Small intestine (tissue), 7 donors: Measurements from ENCODE around the gene RBM44. TPM values are rescaled to one million over a fixed set of nuclear protein-coding genes. Genes with fewer than 3 reads are reported as not detected.

ENCODE experiments used
- DNase-seq, 2 donors: peaks; one replicate each; pipeline versions ENCODE4 v3.0.0 to v3.0.0-alpha.2; 2013
- FAIRE-seq: peaks from 2 replicates; lab custom pipeline; 2012; peaks lifted over from hg19 to GRCh38; lab: Jason Lieb, UNC
- H3K27ac ChIP-seq, 3 donors: one replicate each; pipeline ENCODE4 v1.5.1; 2013; ENCODE audit warnings: low read length in 2 of 3, mild to moderate bottlenecking in 2 of 3, control low read depth in 1 of 3, inconsistent platforms in 1 of 3, low read depth in 1 of 3, moderate library complexity in 1 of 3
- H3K27me3 ChIP-seq, 3 donors: one replicate each; pipeline ENCODE4 v1.6.1; 2013; ENCODE audit warnings: low read length in 3 of 3, inconsistent platforms in 1 of 3; ENCODE audit not compliant: control insufficient read depth in 3 of 3, insufficient read depth in 3 of 3
- H3K36me3 ChIP-seq, 3 donors: one replicate each; pipeline ENCODE4 v1.6.1; 2013; ENCODE audit warnings: low read length in 3 of 3, inconsistent platforms in 1 of 3, low read depth in 1 of 3, mild to moderate bottlenecking in 1 of 3, moderate library complexity in 1 of 3; ENCODE audit not compliant: control insufficient read depth in 3 of 3, insufficient read depth in 2 of 3
- H3K4me1 ChIP-seq, 3 donors: one replicate each; pipeline ENCODE4 v1.6.1; 2013; ENCODE audit warnings: low read length in 2 of 3, inconsistent platforms in 1 of 3, low read depth in 1 of 3, mild to moderate bottlenecking in 1 of 3, moderate library complexity in 1 of 3; ENCODE audit not compliant: control insufficient read depth in 3 of 3, insufficient read depth in 2 of 3
- H3K4me3 ChIP-seq, 3 donors: one replicate each; pipeline ENCODE4 v1.5.1; 2013; ENCODE audit warnings: low read length in 3 of 3, control low read depth in 1 of 3, inconsistent platforms in 1 of 3, low read depth in 1 of 3, mild to moderate bottlenecking in 1 of 3, moderate library complexity in 1 of 3
- H3K9me3 ChIP-seq, 2 donors: one replicate each; pipeline ENCODE4 v1.6.1; 2013; ENCODE audit warnings: low read depth in 1 of 2, low read length in 1 of 2; ENCODE audit not compliant: control insufficient read depth in 2 of 2, insufficient read depth in 1 of 2
- WGBS, 3 donors: extraction: QIAGEN DNeasy Blood & Tissue Kit; methylation state at CpG; one replicate each; pipeline ENCODE4 v1.1.7; 2013; 5-methylcytosine and 5-hydroxymethylcytosine counted together
- polyA plus RNA-seq, 4 donors: library from polyadenylated mRNA; stranded (reverse) in 3 of 4; unstranded in 1 of 4; fragments of 200-250 nt in 3 of 4; fragments of 120-200 nt in 1 of 4; gene quantifications; one replicate each; pipeline versions ENCODE4 v1.2.1 to v1.2.3, GENCODE V29; 2013
- donor health status: healthy with polysubstance abuse.
- donor health status: control.
- donor health status: control.
- donor health status: Bipolar disorder and iron deficiency.
- donor health status: healthy.

The RBM44 gene
- polyA plus RNA-seq, 4 donors = 0.12 to 0.30 (median 0.22) TPM; not detected in 1

GRCh38 chr2:237818066-237818473 is 19.5 kb downstream of the RBM44 start:
- FAIRE-seq = no peak
- H3K9me3 ChIP-seq = no peaks in the 10 kb centered on the region
- WGBS, 3 donors = 40 to 53% (median 50%) methylated on average over 5 of the region's 5 CpGs
- H3K27me3 ChIP-seq = no peaks in the 10 kb centered on the region
- H3K4me1 ChIP-seq = no peaks in the 10 kb centered on the region
- no peak overlapping the region for H3K27ac ChIP-seq
- DNase-seq = peak in 1 of 2 donors; percentile 35
- H3K4me3 ChIP-seq = no peak overlapping the region
- H3K36me3 ChIP-seq = no peaks in the 10 kb centered on the region

GRCh38 chr2:237819231-237819630 is 20.7 kb downstream of the RBM44 start:
- Histone ChIP-seq H3K36me3 (no peaks in the 10 kb centered on the region), H3K9me3 (no peaks in the 10 kb centered on the region), H3K27me3 (no peaks in the 10 kb centered on the region), H3K27ac (no peak overlapping the region), H3K4me3 (no peak overlapping the region), H3K4me1 (no peaks in the 10 kb centered on the region)
- 13 to 39% (median 23%) methylated on average over 2 of the region's 2 CpGs for WGBS, 3 donors
- FAIRE-seq (no peak), DNase-seq (peak; percentile 14 to 49)

GRCh38 chr2:237820421-237820820 is 21.8 kb downstream of the RBM44 start:
- Histone ChIP-seq H3K36me3 (no peaks in the 10 kb centered on the region), H3K9me3 (no peaks in the 10 kb centered on the region), H3K4me1 (no peaks in the 10 kb centered on the region), H3K4me3 (no peak overlapping the region), H3K27ac (no peak overlapping the region), H3K27me3 (no peaks in the 10 kb centered on the region)
- no peak for FAIRE-seq
- WGBS, 3 donors = 90 to 94% (median 91%) methylated on average over 2 of the region's 2 CpGs
- DNase-seq = no peak

- Histone ChIP-seq H3K27ac (no peak overlapping the region), H3K4me3 (no peak overlapping the region), H3K4me1 (no peaks in the 10 kb centered on the region), H3K36me3 (no peaks in the 10 kb centered on the region), H3K27me3 (no peaks in the 10 kb centered on the region), H3K9me3 (no peaks in the 10 kb centered on the region)
- WGBS, 3 donors = 94 to 99% (median 99%) methylated on average over 2 of the region's 2 CpGs
- FAIRE-seq (no peak), DNase-seq (no peak)
These were observed 25.0 kb downstream of the RBM44 start for GRCh38 chr2:237823544-237823943.

GRCh38 chr2:237824085-237824484 is 25.5 kb downstream of the RBM44 start:
- H3K4me1 ChIP-seq = no peaks in the 10 kb centered on the region
- WGBS, 3 donors = 79 to 88% (median 86%) methylated on average over 6 of the region's 6 CpGs
- no peak for FAIRE-seq
- no peak for DNase-seq
- no peaks in the 10 kb centered on the region for H3K9me3 ChIP-seq
- no peak overlapping the region for H3K27ac ChIP-seq
- no peak overlapping the region for H3K4me3 ChIP-seq
- no peaks in the 10 kb centered on the region for H3K36me3 ChIP-seq
- H3K27me3 ChIP-seq = no peaks in the 10 kb centered on the region

GRCh38 chr2:237827421-237827987 is 28.9 kb downstream of the RBM44 start:
- peak; percentile 23 to 73 for DNase-seq
- no peak overlapping the region for H3K27ac ChIP-seq
- no peaks in the 10 kb centered on the region for H3K9me3 ChIP-seq
- H3K27me3 ChIP-seq = no peaks in the 10 kb centered on the region
- H3K4me3 ChIP-seq = no peak overlapping the region
- WGBS, 3 donors = 26 to 63% (median 40%) methylated on average over 3 of the region's 3 CpGs
- H3K36me3 ChIP-seq = no peaks in the 10 kb centered on the region
- no peak for FAIRE-seq
- H3K4me1 ChIP-seq = no peaks in the 10 kb centered on the region

GRCh38 chr2:237830522-237830921 is 31.9 kb downstream of the RBM44 start:
- DNase-seq = peak; percentile 5 to 7
- FAIRE-seq = no peak
- Histone ChIP-seq H3K27ac (no peak overlapping the region), H3K4me1 (no peaks in the 10 kb centered on the region), H3K36me3 (no peaks in the 10 kb centered on the region), H3K4me3 (no peak overlapping the region), H3K9me3 (no peaks in the 10 kb centered on the region), H3K27me3 (no peaks in the 10 kb centered on the region)
- 53 to 89% (median 66%) methylated on average over 2 of the region's 2 CpGs for WGBS, 3 donors

- Histone ChIP-seq H3K36me3 (no peaks in the 10 kb centered on the region), H3K4me1 (no peaks in the 10 kb centered on the region), H3K4me3 (no peak overlapping the region), H3K27ac (no peak overlapping the region), H3K27me3 (no peaks in the 10 kb centered on the region), H3K9me3 (no peaks in the 10 kb centered on the region)
- FAIRE-seq = no peak
- WGBS, 3 donors = 96 to 97% (median 97%) methylated on average over 1 of the region's 1 CpG
- DNase-seq = no peak
These were observed 35.0 kb downstream of the RBM44 start for GRCh38 chr2:237833546-237833945.

GRCh38 chr2:237835372-237835771 is 36.8 kb downstream of the RBM44 start:
- no peaks in the 10 kb centered on the region for H3K36me3 ChIP-seq
- H3K27ac ChIP-seq = no peak overlapping the region
- H3K4me1 ChIP-seq = no peaks in the 10 kb centered on the region
- no peaks in the 10 kb centered on the region for H3K27me3 ChIP-seq
- 62 to 87% (median 66%) methylated on average over 3 of the region's 3 CpGs for WGBS, 3 donors
- H3K9me3 ChIP-seq = no peaks in the 10 kb centered on the region
- no peak overlapping the region for H3K4me3 ChIP-seq
- DNase-seq (no peak), FAIRE-seq (no peak)
